Measurements from ENCODE around the gene DPP6.

Gene DPP6

DNA sequence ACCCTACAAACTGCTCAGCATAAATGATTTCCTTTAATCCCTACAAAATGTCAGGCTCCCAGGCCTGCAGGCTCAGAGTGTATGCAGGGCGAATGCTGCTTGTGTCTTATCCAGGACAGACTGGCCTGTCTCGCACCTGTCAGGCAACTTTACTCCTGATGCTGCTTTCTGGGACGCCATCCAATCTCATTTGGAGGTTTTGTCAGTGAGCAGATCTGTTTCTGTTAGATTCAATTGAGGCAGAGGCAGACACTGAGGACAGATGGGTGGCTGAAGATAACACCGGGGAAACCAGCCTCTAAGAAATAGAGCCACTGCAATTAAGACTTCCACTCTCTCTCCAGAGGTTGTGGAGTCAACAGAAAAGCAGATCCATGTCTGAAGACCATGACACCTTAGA is 115.6 kb downstream of the DPP6 start:
- TF ChIP-seq, protein P1, sequence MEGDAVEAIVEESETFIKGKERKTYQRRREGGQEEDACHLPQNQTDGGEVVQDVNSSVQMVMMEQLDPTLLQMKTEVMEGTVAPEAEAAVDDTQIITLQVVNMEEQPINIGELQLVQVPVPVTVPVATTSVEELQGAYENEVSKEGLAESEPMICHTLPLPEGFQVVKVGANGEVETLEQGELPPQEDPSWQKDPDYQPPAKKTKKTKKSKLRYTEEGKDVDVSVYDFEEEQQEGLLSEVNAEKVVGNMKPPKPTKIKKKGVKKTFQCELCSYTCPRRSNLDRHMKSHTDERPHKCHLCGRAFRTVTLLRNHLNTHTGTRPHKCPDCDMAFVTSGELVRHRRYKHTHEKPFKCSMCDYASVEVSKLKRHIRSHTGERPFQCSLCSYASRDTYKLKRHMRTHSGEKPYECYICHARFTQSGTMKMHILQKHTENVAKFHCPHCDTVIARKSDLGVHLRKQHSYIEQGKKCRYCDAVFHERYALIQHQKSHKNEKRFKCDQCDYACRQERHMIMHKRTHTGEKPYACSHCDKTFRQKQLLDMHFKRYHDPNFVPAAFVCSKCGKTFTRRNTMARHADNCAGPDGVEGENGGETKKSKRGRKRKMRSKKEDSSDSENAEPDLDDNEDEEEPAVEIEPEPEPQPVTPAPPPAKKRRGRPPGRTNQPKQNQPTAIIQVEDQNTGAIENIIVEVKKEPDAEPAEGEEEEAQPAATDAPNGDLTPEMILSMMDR (IDR thresholded peaks at IDR 0.05; ENCODE audit: low read depth, low read length): no peak
- TF ChIP-seq, protein P2, sequence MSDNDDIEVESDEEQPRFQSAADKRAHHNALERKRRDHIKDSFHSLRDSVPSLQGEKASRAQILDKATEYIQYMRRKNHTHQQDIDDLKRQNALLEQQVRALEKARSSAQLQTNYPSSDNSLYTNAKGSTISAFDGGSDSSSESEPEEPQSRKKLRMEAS (IDR thresholded peaks at IDR 0.05; ENCODE audit: low read depth, low read length): no peak
- TF ChIP-seq POLR2A (IDR thresholded peaks at IDR 0.05; ENCODE audit: extremely low read depth, insufficient read length) (no peak), MYC (IDR thresholded peaks at IDR 0.05; ENCODE audit: low read depth, low read length) (no peak)
- H3K4me3 ChIP-seq (ENCODE audit: low read depth, low read length): no peak overlapping the region
- no peak for DNase-seq (ENCODE audit: low read depth)

DNA sequence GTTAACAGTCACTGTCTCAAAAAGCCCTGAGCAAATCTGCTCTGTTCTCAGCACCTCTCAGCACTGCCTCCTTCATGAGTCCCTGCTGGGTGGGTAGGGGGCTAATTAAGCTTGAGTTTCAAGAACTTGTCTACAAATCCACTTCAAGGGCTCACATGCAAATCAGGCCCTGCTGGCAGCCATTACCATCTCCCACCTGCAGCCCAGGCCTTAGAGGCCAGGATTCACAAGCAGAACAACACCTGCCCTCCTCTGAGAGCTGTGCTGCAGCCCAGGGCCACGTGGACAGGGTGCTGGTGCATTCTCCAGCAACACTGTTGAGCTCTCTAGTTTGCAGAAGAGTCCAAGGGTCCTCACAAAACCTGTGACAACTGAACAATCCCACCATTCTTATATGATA is 119.2 kb downstream of the DPP6 start:
- TF ChIP-seq MYC (IDR thresholded peaks at IDR 0.05; ENCODE audit: low read depth, low read length) (no peak), POLR2A (IDR thresholded peaks at IDR 0.05; ENCODE audit: extremely low read depth, insufficient read length) (no peak)
- TF ChIP-seq, protein P2 (IDR thresholded peaks at IDR 0.05; ENCODE audit: low read depth, low read length): no peak
- TF ChIP-seq, protein P1 (IDR thresholded peaks at IDR 0.05; ENCODE audit: low read depth, low read length): no peak
- no peak overlapping the region for H3K4me3 ChIP-seq (ENCODE audit: low read depth, low read length)
- DNase-seq (ENCODE audit: low read depth): no peak

DNA sequence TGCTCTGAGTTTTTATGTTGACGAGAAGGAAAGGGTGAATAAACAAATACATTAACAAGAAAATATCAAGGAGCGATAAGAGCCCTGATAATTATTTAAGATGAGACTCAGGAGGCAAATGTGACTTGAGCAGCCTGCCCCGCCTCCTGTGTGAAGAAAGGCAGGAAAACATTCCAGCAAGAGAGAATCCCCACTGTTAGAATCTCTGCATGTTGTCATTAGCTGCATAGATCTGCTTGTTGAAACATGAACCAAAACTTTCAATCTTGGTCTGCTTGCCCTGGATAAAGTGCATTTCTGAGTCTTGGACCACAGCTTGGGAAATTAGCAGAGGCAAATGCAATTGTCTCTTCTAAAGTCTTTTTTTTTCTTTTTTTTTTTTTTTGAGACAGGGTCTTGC is 120.0 kb downstream of the DPP6 start:
- H3K4me3 ChIP-seq (ENCODE audit: low read depth, low read length): no peak overlapping the region
- TF ChIP-seq, protein P2 (IDR thresholded peaks at IDR 0.05; ENCODE audit: low read depth, low read length): no peak
- TF ChIP-seq, protein P1 (IDR thresholded peaks at IDR 0.05; ENCODE audit: low read depth, low read length): no peak
- no peak for TF ChIP-seq POLR2A (IDR thresholded peaks at IDR 0.05; ENCODE audit: extremely low read depth, insufficient read length)
- no peak for TF ChIP-seq MYC (IDR thresholded peaks at IDR 0.05; ENCODE audit: low read depth, low read length)
- no peak for DNase-seq (ENCODE audit: low read depth)

DNA sequence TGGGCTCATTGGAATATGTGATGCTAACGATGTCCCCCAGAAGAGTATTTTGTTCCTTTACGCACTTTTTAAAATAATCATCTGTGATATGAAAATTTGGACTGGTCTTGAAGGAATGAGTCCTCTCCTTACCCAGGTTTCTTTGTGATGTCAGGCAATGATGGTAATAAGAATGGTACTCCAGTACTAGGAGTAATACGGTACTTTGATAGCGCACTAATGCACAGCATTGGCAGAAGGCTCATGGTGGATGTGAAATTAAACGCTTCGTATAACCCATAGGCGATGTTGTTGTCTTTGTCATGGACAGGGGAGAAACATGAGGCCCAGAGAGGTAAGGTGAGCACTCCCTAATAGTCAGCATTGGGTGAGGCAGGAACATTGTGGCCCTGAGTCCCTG is 125.4 kb downstream of the DPP6 start:
- no peak for TF ChIP-seq MYC (IDR thresholded peaks at IDR 0.05; ENCODE audit: low read depth, low read length)
- no peak for TF ChIP-seq POLR2A (IDR thresholded peaks at IDR 0.05; ENCODE audit: extremely low read depth, insufficient read length)
- TF ChIP-seq, protein P1 (IDR thresholded peaks at IDR 0.05; ENCODE audit: low read depth, low read length): no peak
- TF ChIP-seq, protein P2 (IDR thresholded peaks at IDR 0.05; ENCODE audit: low read depth, low read length): no peak
- DNase-seq (ENCODE audit: low read depth): no peak

DNA sequence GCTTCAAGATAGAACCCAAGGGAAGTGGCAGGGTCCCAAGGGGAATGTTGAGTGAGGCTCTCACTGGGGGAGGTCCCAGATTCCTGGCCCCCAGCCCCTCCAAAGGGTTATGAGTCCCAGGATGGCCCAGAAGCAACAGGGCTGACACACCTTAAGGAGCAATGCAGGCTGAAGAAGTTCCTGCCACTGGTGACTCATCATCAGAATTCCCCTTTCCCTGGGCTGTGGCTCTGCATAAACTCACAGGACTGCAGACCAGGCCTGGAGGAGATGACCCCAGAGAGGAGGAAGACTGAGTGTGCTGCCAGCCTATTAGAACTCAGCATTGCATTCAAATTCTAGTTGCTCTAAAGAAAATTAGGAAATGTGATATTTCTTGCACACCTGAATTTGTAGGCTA is 126.7 kb downstream of the DPP6 start:
- DNase-seq (ENCODE audit: low read depth): no peak
- TF ChIP-seq, protein P2 (IDR thresholded peaks at IDR 0.05; ENCODE audit: low read depth, low read length): no peak
- TF ChIP-seq POLR2A (IDR thresholded peaks at IDR 0.05; ENCODE audit: extremely low read depth, insufficient read length): no peak
- TF ChIP-seq, protein P1 (IDR thresholded peaks at IDR 0.05; ENCODE audit: low read depth, low read length): no peak
- no peak overlapping the region for H3K4me3 ChIP-seq (ENCODE audit: low read depth, low read length)

More for the DNA sequence above, 125.4 kb downstream of the DPP6 start:
- H3K4me3 ChIP-seq (ENCODE audit: low read depth, low read length): no peak overlapping the region

DNA sequence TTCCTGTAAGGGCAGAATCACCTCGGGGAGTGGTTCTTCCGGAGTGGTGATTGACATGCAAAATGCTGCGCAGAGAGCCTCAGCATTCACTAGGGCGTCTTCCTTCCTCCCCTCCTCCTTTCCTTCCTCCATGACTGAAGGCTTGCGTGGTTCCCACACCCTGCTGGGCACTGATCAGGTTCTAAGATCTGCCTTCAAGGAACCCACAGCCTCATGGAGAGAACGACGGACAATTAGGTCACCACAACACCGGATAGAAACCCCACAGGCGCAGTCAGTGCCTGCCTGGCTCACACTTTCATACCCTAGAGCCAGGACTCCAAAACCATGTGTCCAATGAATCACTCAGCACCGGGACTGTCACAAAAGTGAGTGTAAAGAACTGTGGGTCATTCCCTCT is 131.3 kb downstream of the DPP6 start:
- TF ChIP-seq MYC (IDR thresholded peaks at IDR 0.05; ENCODE audit: low read depth, low read length) (no peak), POLR2A (IDR thresholded peaks at IDR 0.05; ENCODE audit: extremely low read depth, insufficient read length) (no peak)
- TF ChIP-seq, protein P2 (IDR thresholded peaks at IDR 0.05; ENCODE audit: low read depth, low read length): no peak
- TF ChIP-seq, protein P1 (IDR thresholded peaks at IDR 0.05; ENCODE audit: low read depth, low read length): no peak
- H3K4me3 ChIP-seq (ENCODE audit: low read depth, low read length): no peak overlapping the region
- no peak for DNase-seq (ENCODE audit: low read depth)
